Measurements from ENCODE around the gene PDLIM5. TPM values are rescaled to one million over a fixed set of nuclear protein-coding genes. Genes with fewer than 3 reads are reported as not detected.

PDLIM5 gene
- total RNA-seq, 1 experiment from 2014 or later, result 106 TPM

GRCh38 chr4:94668724-94669123 is 217.0 kb downstream of the PDLIM5 start:
- H3K27me3 ChIP-seq (replicated peaks; ENCODE audit: control insufficient read depth, insufficient read depth, low read length), result no peaks in the 10 kb centered on the region
- H3K27ac Mint-ChIP-seq (ENCODE audit: unreplicated experiment), result no peak overlapping the region
- BruUV-seq (replicated peaks), result no TSS peak
- no peak overlapping the region for H3K4me3 ChIP-seq (ENCODE audit: low read depth, low read length)
- peaks cover 23% of the 10 kb centered on the region for H3K36me3 Mint-ChIP-seq (ENCODE audit: insufficient read depth, unreplicated experiment)
- H3K4me1 Mint-ChIP-seq (ENCODE audit: low read depth, unreplicated experiment), result no peaks in the 10 kb centered on the region
- no peaks in the 10 kb centered on the region for H3K27me3 Mint-ChIP-seq (ENCODE audit: insufficient read depth, unreplicated experiment)
- intact Hi-C loops (cut with micrococcal nuclease; ENCODE audit: unreplicated experiment), result no loop called here
- no peaks in the 10 kb centered on the region for H3K9me3 Mint-ChIP-seq (ENCODE audit: unreplicated experiment)
- CTCF ChIA-PET, result no interaction called here
- H3K4me3 Mint-ChIP-seq (ENCODE audit: unreplicated experiment), result no peak overlapping the region
- no peak for TF ChIP-seq CTCF (IDR thresholded peaks at IDR 0.05; ENCODE audit: insufficient read depth in 1 of 2, low read depth in 1 of 2, low read length in 1 of 2, severe bottlenecking in 1 of 2, unreplicated experiment in 1 of 2)
- POLR2A ChIA-PET, result no interaction called here
- no peaks in the 10 kb centered on the region for H3K9me3 ChIP-seq
- no peaks in the 10 kb centered on the region for H3K36me3 ChIP-seq (ENCODE audit: control insufficient read depth, insufficient read depth, low read length)
- DNase-seq, result no peak
- no peaks in the 10 kb centered on the region for H3K4me1 ChIP-seq

DNA sequence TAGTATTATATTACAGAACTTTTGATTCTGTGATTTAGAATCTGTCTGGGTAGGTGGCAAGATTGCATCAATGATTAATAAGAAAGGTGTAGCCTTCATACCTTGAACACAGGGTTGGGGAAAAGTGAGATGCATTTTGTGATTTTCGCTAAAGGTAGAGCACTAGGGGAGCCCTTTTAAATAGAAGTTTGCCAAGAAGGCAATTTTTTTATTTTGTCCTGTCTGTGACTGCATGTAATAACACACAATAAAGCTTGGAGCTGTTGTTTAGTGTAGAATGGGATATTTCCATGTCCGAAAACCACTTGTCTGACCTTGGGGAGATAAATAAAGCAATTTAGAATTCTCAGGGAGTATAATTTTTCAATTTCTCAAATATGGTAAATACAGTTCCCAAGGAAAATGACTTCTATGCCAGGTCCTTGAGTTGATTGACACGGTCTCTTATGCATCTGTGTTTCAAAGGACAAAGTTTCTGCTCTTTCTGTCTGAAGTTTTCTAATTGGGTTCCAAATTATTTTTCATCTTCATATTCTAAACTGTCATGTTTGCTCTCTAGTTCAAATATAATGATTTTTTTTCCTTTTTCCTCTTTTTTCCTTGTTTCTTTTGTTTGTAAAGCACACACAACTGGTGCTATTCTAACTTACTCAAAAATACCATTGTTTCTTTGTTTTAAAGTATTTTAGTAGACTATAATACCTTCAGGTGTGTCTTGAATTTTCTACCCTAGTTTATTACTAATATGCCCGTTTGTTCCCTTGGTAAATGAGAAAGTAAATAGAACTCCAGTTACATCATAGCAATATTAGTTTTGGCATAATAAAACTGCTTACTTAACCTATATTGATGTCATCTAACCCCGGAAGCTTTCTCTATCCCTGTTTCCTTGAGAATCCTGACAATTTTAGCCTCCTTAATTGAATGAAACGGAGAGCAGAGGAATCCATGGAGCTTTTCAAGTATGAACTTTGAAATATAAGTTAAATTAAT is 218.2 kb downstream of the PDLIM5 start:
- ChIA-PET CTCF (no interaction called here), POLR2A (no interaction called here)
- no peak for DNase-seq
- H3K4me1 ChIP-seq, result no peaks in the 10 kb centered on the region
- Mint-ChIP-seq H3K36me3 (ENCODE audit: insufficient read depth, unreplicated experiment) (peaks cover 16% of the 10 kb centered on the region), H3K9me3 (ENCODE audit: unreplicated experiment) (no peaks in the 10 kb centered on the region), H3K4me1 (ENCODE audit: low read depth, unreplicated experiment) (no peaks in the 10 kb centered on the region), H3K27ac (ENCODE audit: unreplicated experiment) (no peak overlapping the region), H3K4me3 (ENCODE audit: unreplicated experiment) (no peak overlapping the region), H3K27me3 (ENCODE audit: insufficient read depth, unreplicated experiment) (no peaks in the 10 kb centered on the region)
- intact Hi-C loops (cut with micrococcal nuclease; ENCODE audit: unreplicated experiment), result no loop called here
- H3K9me3 ChIP-seq, result no peaks in the 10 kb centered on the region
- TF ChIP-seq CTCF (IDR thresholded peaks at IDR 0.05; ENCODE audit: insufficient read depth in 1 of 2, low read depth in 1 of 2, low read length in 1 of 2, severe bottlenecking in 1 of 2, unreplicated experiment in 1 of 2), result no peak
- H3K4me3 ChIP-seq (ENCODE audit: low read depth, low read length), result no peak overlapping the region
- no TSS peak for BruUV-seq (replicated peaks)
- no peaks in the 10 kb centered on the region for H3K36me3 ChIP-seq (ENCODE audit: control insufficient read depth, insufficient read depth, low read length)
- H3K27me3 ChIP-seq (replicated peaks; ENCODE audit: control insufficient read depth, insufficient read depth, low read length), result no peaks in the 10 kb centered on the region

DNA sequence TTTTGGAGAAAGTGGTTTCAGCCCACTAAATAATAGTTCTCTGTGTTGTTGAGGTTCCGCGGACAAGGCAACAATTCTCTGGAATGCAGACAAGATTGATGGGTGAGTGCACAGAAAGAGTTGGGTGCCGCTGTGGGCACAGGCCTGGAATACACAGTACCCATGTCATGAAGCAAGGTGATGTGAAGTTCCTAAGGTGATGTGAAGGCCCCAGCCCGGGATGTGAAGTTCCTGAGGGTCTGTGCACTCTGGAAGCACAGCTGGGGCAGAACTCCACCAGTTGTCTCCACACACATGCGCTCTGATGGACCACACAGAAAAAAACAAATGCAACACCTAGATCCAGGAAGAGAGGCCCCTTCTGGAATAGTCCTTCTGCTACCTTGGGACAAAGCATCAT is 219.4 kb downstream of the PDLIM5 start:
- H3K4me1 Mint-ChIP-seq (ENCODE audit: low read depth, unreplicated experiment), result no peaks in the 10 kb centered on the region
- Histone ChIP-seq H3K9me3 (no peaks in the 10 kb centered on the region), H3K27me3 (replicated peaks; ENCODE audit: control insufficient read depth, insufficient read depth, low read length) (no peaks in the 10 kb centered on the region), H3K4me1 (no peaks in the 10 kb centered on the region), H3K36me3 (ENCODE audit: control insufficient read depth, insufficient read depth, low read length) (no peaks in the 10 kb centered on the region), H3K4me3 (ENCODE audit: low read depth, low read length) (no peak overlapping the region)
- peaks cover 7% of the 10 kb centered on the region for H3K36me3 Mint-ChIP-seq (ENCODE audit: insufficient read depth, unreplicated experiment)
- no peak overlapping the region for H3K4me3 Mint-ChIP-seq (ENCODE audit: unreplicated experiment)
- no peak for DNase-seq
- BruUV-seq (replicated peaks), result no TSS peak
- ChIA-PET POLR2A (no interaction called here), CTCF (no interaction called here)
- TF ChIP-seq CTCF (IDR thresholded peaks at IDR 0.05; ENCODE audit: insufficient read depth in 1 of 2, low read depth in 1 of 2, low read length in 1 of 2, severe bottlenecking in 1 of 2, unreplicated experiment in 1 of 2), result no peak
- intact Hi-C loops (cut with micrococcal nuclease; ENCODE audit: unreplicated experiment), result no loop called here
- no peaks in the 10 kb centered on the region for H3K9me3 Mint-ChIP-seq (ENCODE audit: unreplicated experiment)
- no peaks in the 10 kb centered on the region for H3K27me3 Mint-ChIP-seq (ENCODE audit: insufficient read depth, unreplicated experiment)
- H3K27ac Mint-ChIP-seq (ENCODE audit: unreplicated experiment), result no peak overlapping the region

Data from Caco-2 (cell line).